Liver (tissue), 9 donors: Measurements from ENCODE around the gene SEC24D. TPM values are rescaled to one million over a fixed set of nuclear protein-coding genes. Genes with fewer than 3 reads are reported as not detected.

Source experiments
- DNase-seq: peaks from one replicate; pipeline ENCODE4 v3.0.0-alpha.2; 2017; ENCODE audit warnings: low spot score
- H3K27ac ChIP-seq, 2 donors: one replicate each; pipeline ENCODE4 v1.7.0; 2013; ENCODE audit warnings: inconsistent platforms in 2 of 2, low read length in 2 of 2, control low read depth in 1 of 2, low read depth in 1 of 2, mild to moderate bottlenecking in 1 of 2
- H3K27me3 ChIP-seq, 4 donors: one replicate each; pipeline versions ENCODE4 v1.6.1 to v1.7.0; 2013; ENCODE audit warnings: low read length in 3 of 4, inconsistent platforms in 1 of 4, mild to moderate bottlenecking in 1 of 4, moderate library complexity in 1 of 4; ENCODE audit not compliant: control insufficient read depth in 4 of 4, insufficient read depth in 4 of 4
- H3K36me3 ChIP-seq, 4 donors: one replicate each; pipeline versions ENCODE4 v1.6.1 to v1.7.0; 2013; ENCODE audit warnings: low read length in 3 of 4, mild to moderate bottlenecking in 3 of 4, low read depth in 1 of 4, moderate library complexity in 1 of 4; ENCODE audit not compliant: control insufficient read depth in 4 of 4, insufficient read depth in 3 of 4
- H3K4me1 ChIP-seq, 4 donors: one replicate each; pipeline versions ENCODE4 v1.6.1 to v1.7.0; 2013; ENCODE audit warnings: low read length in 3 of 4, mild to moderate bottlenecking in 3 of 4, moderate library complexity in 1 of 4; ENCODE audit not compliant: control insufficient read depth in 4 of 4, insufficient read depth in 4 of 4
- H3K4me3 ChIP-seq, 3 donors: one replicate each; pipeline versions ENCODE4 v1.6.1 to v1.7.0; 2013; ENCODE audit warnings: low read length in 3 of 3, control low read depth in 1 of 3, low read depth in 1 of 3, mild to moderate bottlenecking in 1 of 3
- H3K9ac ChIP-seq, 2 donors: one replicate each; pipeline ENCODE4 v1.7.0; 2013; ENCODE audit warnings: low read length in 2 of 2, mild to moderate bottlenecking in 2 of 2, moderate library complexity in 2 of 2, control low read depth in 1 of 2, low read depth in 1 of 2
- H3K9me3 ChIP-seq, 4 donors: one replicate each; pipeline versions ENCODE4 v1.6.1 to v1.7.0; 2013; ENCODE audit warnings: low read length in 3 of 4; ENCODE audit not compliant: control insufficient read depth in 4 of 4
- ATF3 ChIP-seq: IDR thresholded peaks from 2 replicates; pipeline ENCODE4 v1.6.1; 2016; ENCODE audit warnings: antibody characterized with exemption
- CTCF ChIP-seq: fragments of 150-350 bp; IDR thresholded peaks from 2 replicates; pipeline ENCODE4 v1.5.1; 2017; ENCODE audit warnings: improper control_type of control experiment, low read depth, low read length; ENCODE audit not compliant: missing input control
- EGR1 ChIP-seq, 2 donors: IDR thresholded peaks; 2 replicates each; pipeline ENCODE4 v1.6.1; 2016 to 2018; ENCODE audit warnings: antibody characterized with exemption in 2 of 2, low read depth in 2 of 2
- FOXA1 ChIP-seq: IDR thresholded peaks from 2 replicates; pipeline ENCODE4 v1.6.1; 2016; ENCODE audit warnings: antibody characterized with exemption
- FOXA2 ChIP-seq: IDR thresholded peaks from 2 replicates; pipeline ENCODE4 v1.6.1; 2016; ENCODE audit warnings: antibody characterized with exemption
- GABPA ChIP-seq, 2 donors: IDR thresholded peaks in 1 of 2; conservative IDR thresholded peaks in 1 of 2; 2 replicates each; pipeline ENCODE4 v1.6.1; 2016; ENCODE audit warnings: antibody characterized with exemption in 2 of 2, mild to moderate bottlenecking in 1 of 2, moderate library complexity in 1 of 2
- HNF4A ChIP-seq, 2 donors: conservative IDR thresholded peaks; 2 replicates each; pipeline ENCODE4 v1.6.1; 2016; ENCODE audit warnings: antibody characterized with exemption in 2 of 2, mild to moderate bottlenecking in 2 of 2
- HNF4G ChIP-seq: IDR thresholded peaks from 2 replicates; pipeline ENCODE4 v1.6.1; 2016; ENCODE audit warnings: antibody characterized with exemption
- JUND ChIP-seq, 2 donors: IDR thresholded peaks; 2 replicates each; pipeline ENCODE4 v1.6.1; 2016; ENCODE audit warnings: antibody characterized with exemption in 2 of 2
- MAX ChIP-seq: IDR thresholded peaks from 2 replicates; pipeline ENCODE4 v1.6.1; 2016; ENCODE audit warnings: antibody characterized with exemption
- NR2F2 ChIP-seq: IDR thresholded peaks from 2 replicates; pipeline ENCODE4 v1.6.1; 2016; ENCODE audit warnings: antibody characterized with exemption
- RAD21 ChIP-seq, 2 donors: IDR thresholded peaks; 2 replicates each; pipeline ENCODE4 v1.6.1; 2016; ENCODE audit warnings: antibody characterized with exemption in 2 of 2, mild to moderate bottlenecking in 2 of 2
- REST ChIP-seq: IDR thresholded peaks from 2 replicates; pipeline ENCODE4 v1.6.1; 2016; ENCODE audit warnings: antibody characterized with exemption, mild to moderate bottlenecking
- RXRA ChIP-seq, 2 donors: IDR thresholded peaks; 2 replicates each; pipeline ENCODE4 v1.6.1; 2017 to 2018; ENCODE audit warnings: antibody characterized with exemption in 2 of 2, mild to moderate bottlenecking in 1 of 2
- SP1 ChIP-seq: IDR thresholded peaks from 2 replicates; pipeline ENCODE4 v1.6.1; 2018; ENCODE audit warnings: antibody characterized with exemption, mild to moderate bottlenecking
- TAF1 ChIP-seq: conservative IDR thresholded peaks from 2 replicates; pipeline ENCODE4 v1.6.1; 2016; ENCODE audit warnings: antibody characterized with exemption, mild to moderate bottlenecking
- YY1 ChIP-seq: IDR thresholded peaks from 2 replicates; pipeline ENCODE4 v1.6.1; 2016; ENCODE audit warnings: antibody characterized with exemption, mild to moderate bottlenecking
- ZBTB33 ChIP-seq: IDR thresholded peaks from 2 replicates; pipeline ENCODE4 v1.6.1; 2016; ENCODE audit warnings: antibody characterized with exemption
- WGBS: extraction: QIAGEN DNeasy Blood & Tissue Kit; methylation state at CpG from one replicate; pipeline ENCODE4 v1.1.7; 2013; 5-methylcytosine and 5-hydroxymethylcytosine counted together
- polyA plus RNA-seq, 2 donors: library from polyadenylated mRNA; stranded (reverse) in 1 of 2; unstranded in 1 of 2; fragments of 200-250 nt in 1 of 2; fragments of >200 nt in 1 of 2; fragmentation: Nextera tagmentation in 1 of 2; extraction: Ambion mirVana in 1 of 2; gene quantifications; one replicate each; pipeline versions ENCODE4 v1.2.1 to v1.2.3, GENCODE V29; 2013 to 2015
- total RNA-seq, 2 donors: library from RNA; depleted of rRNA; stranded (reverse); fragments of >200 nt; gene quantifications; one replicate each; pipeline ENCODE4 v1.2.3, GENCODE V29; 2014
- donor health status: healthy.
- donor health status: healthy.
- donor health status: healthy.
- donor health status: healthy.
- donor health status: healthy.

Gene SEC24D
- total and polyA plus RNA-seq, 4 donors = 16.0 to 80.8 (median 33.7) TPM

- TF ChIP-seq GABPA (IDR thresholded peaks at IDR 0.05 in 1 of 2, conservative IDR thresholded peaks at IDR 0.05 in 1 of 2) = no peak
- TF ChIP-seq EGR1 (IDR thresholded peaks at IDR 0.05; ENCODE audit: low read depth in 2 of 2) = no peak
- no peak for TF ChIP-seq NR2F2
- TF ChIP-seq RXRA (IDR thresholded peaks at IDR 0.05) = no peak
Measured at GRCh38 chr4:118869808-118870342, 33.9 kb upstream of the SEC24D start (continued).

GRCh38 chr4:118867311-118868067 lies 31.6 kb upstream of the SEC24D start:
- Histone ChIP-seq H3K27ac (no peak overlapping the region), H3K9me3 (no peaks in the 10 kb centered on the region), H3K4me3 (no peak overlapping the region), H3K36me3 (no peaks in the 10 kb centered on the region), H3K4me1 (peaks cover 0 to 4% (median 0%) of the 10 kb centered on the region in 4 donors), H3K27me3 (no peaks in the 10 kb centered on the region), H3K9ac (no peak overlapping the region)
- TF ChIP-seq GABPA (IDR thresholded peaks at IDR 0.05 in 1 of 2, conservative IDR thresholded peaks at IDR 0.05 in 1 of 2) (no peak), EGR1 (IDR thresholded peaks at IDR 0.05; ENCODE audit: low read depth in 2 of 2) (no peak), MAX (no peak), SP1 (no peak), NR2F2 (no peak), JUND (IDR thresholded peaks at IDR 0.05) (no peak), RAD21 (IDR thresholded peaks at IDR 0.05) (no peak), RXRA (IDR thresholded peaks at IDR 0.05) (no peak), HNF4A (conservative IDR thresholded peaks at IDR 0.05) (no peak), HNF4G (no peak), FOXA2 (no peak), ZBTB33 (no peak), TAF1 (no peak), ATF3 (no peak), FOXA1 (no peak)
- DNase-seq = no peak
- 94% methylated on average over 3 of the region's 3 CpGs for WGBS

GRCh38 chr4:118866442-118866841 lies 30.5 kb upstream of the SEC24D start:
- 93% methylated on average over 1 of the region's 1 CpG for WGBS
- no peak for TF ChIP-seq ZBTB33
- no peak for TF ChIP-seq EGR1 (IDR thresholded peaks at IDR 0.05; ENCODE audit: low read depth in 2 of 2)
- TF ChIP-seq GABPA (IDR thresholded peaks at IDR 0.05 in 1 of 2, conservative IDR thresholded peaks at IDR 0.05 in 1 of 2) = no peak
- TF ChIP-seq FOXA1 = no peak
- no peak for TF ChIP-seq FOXA2
- TF ChIP-seq REST = no peak
- no peak for TF ChIP-seq YY1
- no peak for TF ChIP-seq RAD21 (IDR thresholded peaks at IDR 0.05)
- no peak for TF ChIP-seq TAF1
- no peak for TF ChIP-seq SP1
- TF ChIP-seq RXRA (IDR thresholded peaks at IDR 0.05) = no peak
- TF ChIP-seq JUND (IDR thresholded peaks at IDR 0.05) = no peak
- no peak for TF ChIP-seq HNF4G
- TF ChIP-seq CTCF = no peak

More at GRCh38 chr4:118866442-118866841, 30.5 kb upstream of the SEC24D start:
- no peak for DNase-seq
- no peak overlapping the region for H3K9ac ChIP-seq
- peaks cover 0 to 4% (median 0%) of the 10 kb centered on the region in 4 donors for H3K4me1 ChIP-seq
- no peaks in the 10 kb centered on the region for H3K36me3 ChIP-seq
- no peak overlapping the region for H3K4me3 ChIP-seq
- H3K9me3 ChIP-seq = no peaks in the 10 kb centered on the region
- H3K27ac ChIP-seq = no peak overlapping the region
- H3K27me3 ChIP-seq = no peaks in the 10 kb centered on the region
